Measurements from ENCODE around the gene ZBTB46.

GRCh38 chr20:63752411-63753101 lies 78.5 kb downstream of the ZBTB46 start:
- TF ChIP-seq POLR2A (IDR thresholded peaks at IDR 0.05) (no peak), POLR2AphosphoS5 (IDR thresholded peaks at IDR 0.05) (no peak), CTCF (IDR thresholded peaks at IDR 0.05) (no peak), EP300 (IDR thresholded peaks at IDR 0.05) (no peak)

All from sigmoid colon (tissue), 4 donors.